Measurements from ENCODE around the gene IPCEF1. TPM values are rescaled to one million over a fixed set of nuclear protein-coding genes. Genes with fewer than 3 reads are reported as not detected.

The IPCEF1 gene
- total and polyA plus RNA-seq, 2 of the 8 experiments (the other 6 are each of a cell fraction or from before 2014, with no cell fraction given), result 0.41 to 0.78 TPM

- no peak for TF ChIP-seq CREB1 (IDR thresholded peaks at IDR 0.05)
- TF ChIP-seq POLR2AphosphoS5 (IDR thresholded peaks at IDR 0.05; ENCODE audit: low read depth, low read length), result no peak
- TF ChIP-seq MAX (IDR thresholded peaks at IDR 0.05), result no peak
- TF ChIP-seq JUND (IDR thresholded peaks at IDR 0.05; ENCODE audit: low read length), result no peak
- TF ChIP-seq ASH2L (IDR thresholded peaks at IDR 0.05; ENCODE audit: low read length), result no peak
Observed at GRCh38 chr6:154384191-154384590, 27.6 kb upstream of the IPCEF1 start (continued).
